ENCODE data around the gene UQCC3. TPM values are rescaled to one million over a fixed set of nuclear protein-coding genes. Genes with fewer than 3 reads are reported as not detected.
A peak's percentile ranks its signal among the peaks of the same experiment; 100 is the strongest.
"Not testable (repeated sequence)": the region's sequence is repeated elsewhere in the genome, so short reads cannot be mapped to it uniquely, and the experiment has no call there.

UQCC3 gene
- total RNA-seq, 4 donors from 2014 or later: 6.3 to 7.5 (median 7.1) TPM

- Histone ChIP-seq H3K36me3 (peaks cover 20 to 41% (median 39%) of the 10 kb centered on the region in 4 donors), H3K27ac (replicated peaks in 1 of 4) (peak overlapping the region in 1 of 4 donors; percentile 92), H3K4me1 (peaks cover 41 to 62% (median 49%) of the 10 kb centered on the region in 4 donors), H3K4me3 (no peak overlapping the region), H3K27me3 (no peaks in the 10 kb centered on the region), H3K9me3 (no peaks in the 10 kb centered on the region)
- 95% methylated on average over 13 of the region's 24 CpGs for WGBS
- TF ChIP-seq CTCF (IDR thresholded peaks at IDR 0.05): no peak
- TF ChIP-seq POLR2A (IDR thresholded peaks at IDR 0.05; ENCODE audit: low read depth): no peak
- no peak for TF ChIP-seq EP300 (IDR thresholded peaks at IDR 0.05)
- TF ChIP-seq POLR2AphosphoS5 (IDR thresholded peaks at IDR 0.05): no peak
- intact Hi-C loops (cut with DNase I): no loop called here
- DNase-seq (ENCODE audit: extremely low spot score): no peak
These were observed 23.1 kb upstream of the UQCC3 start for GRCh38 chr11:62648185-62648966.

- DNase-seq (ENCODE audit: extremely low spot score): no peak
- Histone ChIP-seq H3K4me1 (peaks cover 41 to 59% (median 48%) of the 10 kb centered on the region in 4 donors), H3K9me3 (no peaks in the 10 kb centered on the region), H3K36me3 (peaks cover 18 to 35% (median 33%) of the 10 kb centered on the region in 4 donors), H3K27ac (replicated peaks in 1 of 4) (no peak overlapping the region), H3K27me3 (no peaks in the 10 kb centered on the region), H3K4me3 (no peak overlapping the region)
- 89% methylated on average over 6 of the region's 11 CpGs for WGBS
- TF ChIP-seq POLR2AphosphoS5 (IDR thresholded peaks at IDR 0.05): no peak
- TF ChIP-seq CTCF (IDR thresholded peaks at IDR 0.05): no peak
- TF ChIP-seq EP300 (IDR thresholded peaks at IDR 0.05): no peak
- no peak for TF ChIP-seq POLR2A (IDR thresholded peaks at IDR 0.05; ENCODE audit: low read depth)
- intact Hi-C loops (cut with DNase I): no loop called here
These were observed 22.5 kb upstream of the UQCC3 start for GRCh38 chr11:62648967-62649364.

GRCh38 chr11:62649486-62649885, 22.0 kb upstream of the UQCC3 start:
- 91% methylated on average over 11 of the region's 11 CpGs for WGBS
- no peaks in the 10 kb centered on the region for H3K27me3 ChIP-seq
- peaks cover 38 to 54% (median 46%) of the 10 kb centered on the region in 4 donors for H3K4me1 ChIP-seq
- H3K36me3 ChIP-seq: peaks cover 13 to 30% (median 28%) of the 10 kb centered on the region in 4 donors
- H3K27ac ChIP-seq (replicated peaks in 1 of 4): no peak overlapping the region
- no peak overlapping the region for H3K4me3 ChIP-seq
- intact Hi-C loops (cut with DNase I): no loop called here
- DNase-seq (ENCODE audit: extremely low spot score): no peak
- no peaks in the 10 kb centered on the region for H3K9me3 ChIP-seq
- TF ChIP-seq POLR2A (IDR thresholded peaks at IDR 0.05; ENCODE audit: low read depth): no peak
- TF ChIP-seq POLR2AphosphoS5 (IDR thresholded peaks at IDR 0.05): no peak
- no peak for TF ChIP-seq EP300 (IDR thresholded peaks at IDR 0.05)
- no peak for TF ChIP-seq CTCF (IDR thresholded peaks at IDR 0.05)

GRCh38 chr11:62650283-62650682, 21.2 kb upstream of the UQCC3 start:
- DNase-seq (ENCODE audit: extremely low spot score); H3K9me3 ChIP-seq; H3K27ac ChIP-seq (replicated peaks in 1 of 4); H3K27me3 ChIP-seq; intact Hi-C loops (cut with DNase I); H3K4me3 ChIP-seq: not testable (repeated sequence)
- Histone ChIP-seq H3K4me1 (peaks cover 30 to 46% (median 38%) of the 10 kb centered on the region in 4 donors), H3K36me3 (peaks cover 13 to 29% (median 27%) of the 10 kb centered on the region in 4 donors)
- WGBS: 96% methylated on average over 12 of the region's 12 CpGs

GRCh38 chr11:62652161-62653006, 19.1 kb upstream of the UQCC3 start:
- Histone ChIP-seq H3K9me3 (no peaks in the 10 kb centered on the region), H3K4me3 (peak overlapping the region; percentile 72 to 93 (median 88)), H3K36me3 (peaks cover 13 to 28% (median 26%) of the 10 kb centered on the region in 4 donors), H3K27ac (replicated peaks in 1 of 4) (peak overlapping the region; percentile 88 to 96 (median 94)), H3K4me1 (peaks cover 15 to 31% (median 24%) of the 10 kb centered on the region in 4 donors), H3K27me3 (no peaks in the 10 kb centered on the region)
- 57% methylated on average over 10 of the region's 16 CpGs for WGBS
- no peak for DNase-seq (ENCODE audit: extremely low spot score)
- no peak for TF ChIP-seq POLR2A (IDR thresholded peaks at IDR 0.05; ENCODE audit: low read depth)
- no peak for TF ChIP-seq POLR2AphosphoS5 (IDR thresholded peaks at IDR 0.05)
- no peak for TF ChIP-seq CTCF (IDR thresholded peaks at IDR 0.05)
- TF ChIP-seq EP300 (IDR thresholded peaks at IDR 0.05): no peak
- intact Hi-C loops (cut with DNase I): no loop called here
